BJ (cell line): ENCODE measurements around the gene CCBE1. TPM values are rescaled to one million over a fixed set of nuclear protein-coding genes. Genes with fewer than 3 reads are reported as not detected.

Experiments used
- CTCF ChIA-PET: fragments of 350-600 bp; formaldehyde crosslinking; extraction: SDS; loops from one replicate; lab custom pipeline; 2021; ENCODE audit warnings: antibody characterized with exemption, inconsistent platforms; lab: Yijun Ruan, JAX
- POLR2A ChIA-PET: fragments of 300-600 bp; sonication (Branson Sonifier 250); formaldehyde crosslinking; extraction: SDS; loops from one replicate; lab custom pipeline; 2021; ENCODE audit warnings: antibody characterized with exemption; lab: Charles Lee
- DNase-seq: peaks from one replicate; pipeline ENCODE4 v3.0.0-alpha.2; 2011; ENCODE audit warnings: low read depth
- H3K27me3 ChIP-seq: 2 replicates; pipeline ENCODE4 v1.6.0; 2011; ENCODE audit warnings: low read length; ENCODE audit not compliant: control insufficient read depth, insufficient read depth
- H3K36me3 ChIP-seq: 2 replicates; pipeline ENCODE4 v1.5.1; 2011; ENCODE audit warnings: low read length; ENCODE audit not compliant: control insufficient read depth, insufficient read depth
- H3K4me3 ChIP-seq: 2 replicates; pipeline ENCODE4 v1.5.1; 2011; ENCODE audit warnings: low read depth, mild to moderate bottlenecking, control low read depth, low read length
- polyA plus RNA-seq: library from polyadenylated mRNA; depleted of rRNA; stranded (reverse); fragments of >200 nt; gene quantifications from 2 replicates; pipeline ENCODE4 v1.2.3, GENCODE V29; 2011
- TF ChIP-seq, protein P1 (sequence below): IDR thresholded peaks from 2 replicates; pipeline ENCODE4 v1.5.1; 2011; ENCODE audit warnings: low read depth, mild to moderate bottlenecking, control low read depth, inconsistent platforms, low read length, moderate library complexity; ENCODE audit not compliant: insufficient read depth

The CCBE1 gene
- polyA plus RNA-seq, 1 experiment, result 51.2 TPM

DNA sequence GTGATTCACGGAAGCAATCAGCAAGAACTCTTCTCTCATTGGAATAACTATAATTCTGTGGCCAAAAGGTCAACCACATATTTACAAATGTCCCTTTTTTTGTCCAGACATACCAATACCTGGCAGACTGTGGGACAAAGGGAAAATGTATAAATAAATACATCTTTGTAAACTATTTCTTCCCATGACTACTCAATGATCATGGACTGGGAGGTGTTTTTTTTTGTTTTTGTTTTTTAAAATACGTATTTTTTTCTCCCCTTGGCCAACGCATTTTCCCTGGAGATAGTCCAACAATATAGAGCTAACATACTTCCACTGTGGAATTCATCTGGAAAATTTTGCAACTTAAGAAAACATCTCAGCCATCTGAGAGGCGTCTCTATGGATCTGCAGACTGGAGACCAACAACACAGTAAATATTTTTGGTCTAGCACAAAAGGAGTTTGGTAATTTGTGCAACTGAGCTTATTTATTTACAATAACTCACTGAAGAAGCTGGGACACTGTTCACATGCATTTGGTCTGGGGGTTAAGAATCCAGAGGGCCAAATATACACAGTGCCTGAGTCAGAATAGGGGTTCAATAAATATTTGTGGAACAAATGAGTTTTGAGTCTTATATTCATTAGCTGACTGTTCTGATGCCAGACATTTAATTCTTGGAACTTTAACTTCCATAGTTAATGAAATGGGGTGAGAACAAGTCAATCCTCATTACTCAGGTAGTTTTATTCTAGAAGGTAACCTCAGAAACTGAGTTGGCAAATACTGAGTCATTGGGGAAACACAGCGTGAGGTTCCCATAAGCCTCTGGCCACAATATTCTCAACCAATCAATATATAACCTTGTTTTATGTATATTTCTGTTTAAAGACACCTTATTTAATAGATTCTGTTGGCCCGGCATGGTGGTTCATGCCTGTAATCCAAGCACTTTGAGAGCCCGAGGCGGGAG is 36.2 kb downstream of the CCBE1 start:
- Histone ChIP-seq H3K27me3 (no peaks in the 10 kb centered on the region), H3K36me3 (no peaks in the 10 kb centered on the region), H3K4me3 (no peak overlapping the region)
- TF ChIP-seq, protein P1, sequence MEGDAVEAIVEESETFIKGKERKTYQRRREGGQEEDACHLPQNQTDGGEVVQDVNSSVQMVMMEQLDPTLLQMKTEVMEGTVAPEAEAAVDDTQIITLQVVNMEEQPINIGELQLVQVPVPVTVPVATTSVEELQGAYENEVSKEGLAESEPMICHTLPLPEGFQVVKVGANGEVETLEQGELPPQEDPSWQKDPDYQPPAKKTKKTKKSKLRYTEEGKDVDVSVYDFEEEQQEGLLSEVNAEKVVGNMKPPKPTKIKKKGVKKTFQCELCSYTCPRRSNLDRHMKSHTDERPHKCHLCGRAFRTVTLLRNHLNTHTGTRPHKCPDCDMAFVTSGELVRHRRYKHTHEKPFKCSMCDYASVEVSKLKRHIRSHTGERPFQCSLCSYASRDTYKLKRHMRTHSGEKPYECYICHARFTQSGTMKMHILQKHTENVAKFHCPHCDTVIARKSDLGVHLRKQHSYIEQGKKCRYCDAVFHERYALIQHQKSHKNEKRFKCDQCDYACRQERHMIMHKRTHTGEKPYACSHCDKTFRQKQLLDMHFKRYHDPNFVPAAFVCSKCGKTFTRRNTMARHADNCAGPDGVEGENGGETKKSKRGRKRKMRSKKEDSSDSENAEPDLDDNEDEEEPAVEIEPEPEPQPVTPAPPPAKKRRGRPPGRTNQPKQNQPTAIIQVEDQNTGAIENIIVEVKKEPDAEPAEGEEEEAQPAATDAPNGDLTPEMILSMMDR, result no peak
- CTCF ChIA-PET, result interaction anchor here (0.9 to 1.1 kb wide), 3 partner anchors 15 to 154 kb away, joined by 3 to 4 read pairs (median 3); no protein-coding TSS in a partner anchor
- POLR2A ChIA-PET, result no interaction called here
- no peak for DNase-seq

DNA sequence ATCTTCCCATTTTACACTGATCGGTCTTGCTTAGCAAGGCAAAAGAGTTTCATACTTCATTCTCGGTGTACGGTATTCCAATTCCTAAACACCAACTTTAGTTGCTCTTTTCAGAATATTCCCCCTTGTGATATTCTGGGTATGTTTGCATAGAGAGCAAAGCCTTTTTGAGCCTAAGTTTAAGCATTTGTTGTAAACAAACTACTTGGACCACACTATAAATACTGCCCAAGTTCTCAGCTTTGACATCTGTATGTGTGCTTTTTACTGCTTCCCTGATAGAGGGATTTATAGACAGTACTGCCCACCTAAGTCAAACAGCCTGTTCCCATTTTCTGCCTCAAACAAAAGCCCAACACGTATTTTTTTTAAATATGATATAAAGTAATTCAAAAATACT is 36.9 kb downstream of the CCBE1 start:
- TF ChIP-seq, protein P1, result no peak
- Histone ChIP-seq H3K36me3 (no peaks in the 10 kb centered on the region), H3K4me3 (no peak overlapping the region), H3K27me3 (no peaks in the 10 kb centered on the region)
- no peak for DNase-seq
- CTCF ChIA-PET, result interaction anchor here (1.1 to 1.9 kb wide), 4 partner anchors 29 to 37 kb away, joined by 3 to 12 read pairs (median 6); partner anchors contain the start of gene CCBE1
- POLR2A ChIA-PET, result no interaction called here

- no peak for DNase-seq
- ChIA-PET POLR2A (no interaction called here), CTCF (interaction anchor here (1.3 to 1.9 kb wide), 3 partner anchors 28 to 38 kb away, joined by 5 to 12 read pairs (median 6); partner anchors contain the start of gene CCBE1)
- no peak overlapping the region for H3K4me3 ChIP-seq
- TF ChIP-seq, protein P1, result no peak
- no peaks in the 10 kb centered on the region for H3K36me3 ChIP-seq
- H3K27me3 ChIP-seq, result no peaks in the 10 kb centered on the region
Measured at GRCh38 chr18:59659508-59660170, 37.6 kb downstream of the CCBE1 start.

- Histone ChIP-seq H3K4me3 (no peak overlapping the region), H3K36me3 (no peaks in the 10 kb centered on the region), H3K27me3 (no peaks in the 10 kb centered on the region)
- CTCF ChIA-PET, result interaction anchor here (1.9 kb wide), 1 partner anchor 38 kb away, joined by 12 read pairs; the partner anchor contains the start of gene CCBE1
- TF ChIP-seq, protein P1, result no peak
- no peak for DNase-seq
- POLR2A ChIA-PET, result no interaction called here
Measured at GRCh38 chr18:59658941-59659340, 38.3 kb downstream of the CCBE1 start.

DNA sequence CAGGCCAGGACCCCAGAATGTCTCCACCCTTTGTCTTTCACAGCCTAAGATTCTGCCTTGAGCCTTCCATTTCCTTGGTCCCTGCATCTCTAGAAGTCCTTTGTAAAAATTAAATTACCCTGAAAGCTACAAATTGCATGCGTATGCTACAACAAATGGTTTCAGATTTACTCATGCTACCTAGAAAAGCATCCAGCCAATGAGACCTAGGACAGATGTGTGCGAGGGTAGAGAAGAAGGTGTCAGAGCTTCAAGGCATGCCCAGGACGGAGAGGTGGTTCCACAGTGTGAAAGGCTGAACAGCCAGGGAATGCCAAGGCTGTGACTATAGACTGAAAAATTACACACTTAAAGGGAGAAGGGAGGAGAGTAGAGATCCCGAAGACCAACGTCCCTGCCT is 40.2 kb downstream of the CCBE1 start:
- Histone ChIP-seq H3K4me3 (no peak overlapping the region), H3K27me3 (no peaks in the 10 kb centered on the region), H3K36me3 (no peaks in the 10 kb centered on the region)
- ChIA-PET CTCF (interaction anchor here (1.3 to 1.5 kb wide), 2 partner anchors 40 to 113 kb away, joined by 3 to 5 read pairs; partner anchors contain the start of gene CCBE1), POLR2A (no interaction called here)
- TF ChIP-seq, protein P1, result no peak
- DNase-seq, result no peak
